Upper lobe of left lung (tissue), 6 donors: ENCODE measurements around the gene TMEM132C. TPM values are rescaled to one million over a fixed set of nuclear protein-coding genes. Genes with fewer than 3 reads are reported as not detected.

Experiments used
- ATAC-seq, 2 donors: fragments of 200-7000 bp; cut with Tn5 transposase; one replicate each; pipeline ENCODE4 v1.9.1; 2022; ENCODE audit warnings: mild to moderate bottlenecking in 2 of 2, moderate library complexity in 2 of 2; ENCODE audit not compliant: low FRiP score in 2 of 2
- DNase-seq, 2 donors: peaks; one replicate each; pipeline ENCODE4 v3.0.0-alpha.2; 2019 to 2020
- H3K27ac ChIP-seq, 4 donors: fragments of 200-600 bp; sonication (generic); one replicate each; pipeline ENCODE4 v1.5.1; 2016 to 2019
- H3K27me3 ChIP-seq, 4 donors: fragments of 200-600 bp; sonication (generic); one replicate each; pipeline ENCODE4 v1.5.1; 2017 to 2019
- H3K36me3 ChIP-seq, 4 donors: fragments of 200-600 bp; sonication (generic); one replicate each; pipeline ENCODE4 v1.5.1; 2016 to 2019
- H3K4me1 ChIP-seq, 4 donors: fragments of 200-600 bp; sonication (generic); one replicate each; pipeline ENCODE4 v1.5.1; 2018 to 2019
- H3K4me3 ChIP-seq, 4 donors: fragments of 200-600 bp; sonication (generic); one replicate each; pipeline ENCODE4 v1.5.1; 2017 to 2019; ENCODE audit warnings: mild to moderate bottlenecking in 2 of 4, moderate library complexity in 1 of 4
- H3K9me3 ChIP-seq, 4 donors: fragments of 200-600 bp; sonication (generic); one replicate each; pipeline ENCODE4 v1.5.1; 2018 to 2019
- EP300 ChIP-seq, 4 donors: sonication (generic); formaldehyde crosslinking; IDR thresholded peaks; one replicate each; pipeline ENCODE4 v1.5.1; 2017; ENCODE audit warnings: antibody characterized with exemption in 4 of 4, control low read depth in 2 of 4
- POLR2A ChIP-seq, 4 donors: fragments of 450-650 bp; IDR thresholded peaks; one replicate each; pipeline ENCODE4 v1.5.1; 2016 to 2017; ENCODE audit warnings: antibody characterized with exemption in 4 of 4, mild to moderate bottlenecking in 2 of 4
- POLR2AphosphoS5 ChIP-seq, 2 donors: sonication (generic); formaldehyde crosslinking; IDR thresholded peaks; one replicate each; pipeline ENCODE4 v1.5.1; 2017; ENCODE audit warnings: antibody characterized with exemption in 2 of 2
- WGBS, 2 donors: methylation state at CpG; one replicate each; pipeline ENCODE4 v1.1.5; 2017 to 2018; 5-methylcytosine and 5-hydroxymethylcytosine counted together
- total RNA-seq, 6 donors: library from RNA; depleted of rRNA in 4 of 6; stranded (reverse); fragments of >200 nt in 4 of 6; gene quantifications; one replicate each; pipeline versions ENCODE4 v1.1.0 to v1.2.1, GENCODE V29; 2016 to 2021
- TF ChIP-seq, protein P1 (sequence below), 6 experiments: fragments of 450-650 bp in 4 of 6; fragments of 200-600 bp in 2 of 6; sonication (generic) in 2 of 6; IDR thresholded peaks; one replicate each; pipeline ENCODE4 v1.5.1; 2016 to 2019; ENCODE audit warnings: antibody characterized with exemption in 6 of 6
- donor health status: DM: no; HTN: no; CAD: no; lungs with moderate emphysema.
- donor health status: DM: no; HTN: yes; CAD: no; lungs with severe emphysema.

Gene TMEM132C
- total RNA-seq, 6 donors from 2014 or later: under 0.01 to 2.2 (median 1.1) TPM

DNA sequence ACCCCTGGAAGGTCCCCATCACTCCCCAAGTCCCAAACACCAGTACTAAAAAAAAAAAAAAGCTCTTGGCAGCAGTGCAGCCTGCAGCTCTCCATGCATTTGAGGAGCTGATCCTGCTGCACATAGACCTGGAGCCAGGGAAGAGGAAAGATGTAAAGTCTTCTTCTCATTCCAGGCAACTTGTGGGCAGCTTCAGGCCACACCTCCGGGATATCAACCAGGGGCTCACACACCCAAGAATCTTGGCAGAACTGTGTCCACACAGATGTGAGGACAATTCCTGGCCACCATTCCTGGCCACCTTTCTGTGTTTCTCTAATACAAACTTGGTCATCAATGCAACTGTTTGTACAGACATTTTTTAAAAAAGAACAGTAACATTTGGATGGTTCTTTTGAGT is 72.7 kb downstream of the TMEM132C start:
- Histone ChIP-seq H3K27me3 (no peaks in the 10 kb centered on the region), H3K36me3 (no peaks in the 10 kb centered on the region), H3K4me1 (no peaks in the 10 kb centered on the region), H3K27ac (no peak overlapping the region), H3K4me3 (no peak overlapping the region), H3K9me3 (peaks cover 0 to 3% (median under 1%) of the 10 kb centered on the region in 4 donors)
- ATAC-seq (no peak), DNase-seq (no peak)
- WGBS, 2 donors: 44 to 69% methylated on average over 1 of the region's 1 CpG
- TF ChIP-seq, protein P1, sequence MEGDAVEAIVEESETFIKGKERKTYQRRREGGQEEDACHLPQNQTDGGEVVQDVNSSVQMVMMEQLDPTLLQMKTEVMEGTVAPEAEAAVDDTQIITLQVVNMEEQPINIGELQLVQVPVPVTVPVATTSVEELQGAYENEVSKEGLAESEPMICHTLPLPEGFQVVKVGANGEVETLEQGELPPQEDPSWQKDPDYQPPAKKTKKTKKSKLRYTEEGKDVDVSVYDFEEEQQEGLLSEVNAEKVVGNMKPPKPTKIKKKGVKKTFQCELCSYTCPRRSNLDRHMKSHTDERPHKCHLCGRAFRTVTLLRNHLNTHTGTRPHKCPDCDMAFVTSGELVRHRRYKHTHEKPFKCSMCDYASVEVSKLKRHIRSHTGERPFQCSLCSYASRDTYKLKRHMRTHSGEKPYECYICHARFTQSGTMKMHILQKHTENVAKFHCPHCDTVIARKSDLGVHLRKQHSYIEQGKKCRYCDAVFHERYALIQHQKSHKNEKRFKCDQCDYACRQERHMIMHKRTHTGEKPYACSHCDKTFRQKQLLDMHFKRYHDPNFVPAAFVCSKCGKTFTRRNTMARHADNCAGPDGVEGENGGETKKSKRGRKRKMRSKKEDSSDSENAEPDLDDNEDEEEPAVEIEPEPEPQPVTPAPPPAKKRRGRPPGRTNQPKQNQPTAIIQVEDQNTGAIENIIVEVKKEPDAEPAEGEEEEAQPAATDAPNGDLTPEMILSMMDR (IDR thresholded peaks at IDR 0.05): no peak
- no peak for TF ChIP-seq POLR2A (IDR thresholded peaks at IDR 0.05)
- TF ChIP-seq POLR2AphosphoS5 (IDR thresholded peaks at IDR 0.05): no peak
- TF ChIP-seq EP300 (IDR thresholded peaks at IDR 0.05): no peak

- ATAC-seq: no peak
- no peaks in the 10 kb centered on the region for H3K36me3 ChIP-seq
Measured at GRCh38 chr12:128353301-128353700, 86.3 kb downstream of the TMEM132C start.

GRCh38 chr12:128356547-128356946 is 89.6 kb downstream of the TMEM132C start:
- H3K9me3 ChIP-seq: peaks cover 0 to 9% (median 2%) of the 10 kb centered on the region in 4 donors
- 71 to 77% methylated on average over 7 of the region's 7 CpGs for WGBS, 2 donors
- ATAC-seq (no peak), DNase-seq (no peak)
- TF ChIP-seq, protein P1 (IDR thresholded peaks at IDR 0.05): no peak
- TF ChIP-seq POLR2A (IDR thresholded peaks at IDR 0.05) (no peak), POLR2AphosphoS5 (IDR thresholded peaks at IDR 0.05) (no peak), EP300 (IDR thresholded peaks at IDR 0.05) (no peak)
- H3K27ac ChIP-seq: no peak overlapping the region
- H3K4me1 ChIP-seq: no peaks in the 10 kb centered on the region
- no peak overlapping the region for H3K4me3 ChIP-seq
- no peaks in the 10 kb centered on the region for H3K27me3 ChIP-seq
- no peaks in the 10 kb centered on the region for H3K36me3 ChIP-seq

More at GRCh38 chr12:128353301-128353700, 86.3 kb downstream of the TMEM132C start:
- DNase-seq: no peak
- H3K4me1 ChIP-seq: no peaks in the 10 kb centered on the region
- H3K4me3 ChIP-seq: no peak overlapping the region
- peaks cover 0 to 11% (median 3%) of the 10 kb centered on the region in 4 donors for H3K9me3 ChIP-seq
- no peaks in the 10 kb centered on the region for H3K27me3 ChIP-seq
- no peak overlapping the region for H3K27ac ChIP-seq
- WGBS, 2 donors: 40 to 50% methylated on average over 11 to 12 of the region's 12 CpGs
- no peak for TF ChIP-seq POLR2A (IDR thresholded peaks at IDR 0.05)
- no peak for TF ChIP-seq POLR2AphosphoS5 (IDR thresholded peaks at IDR 0.05)
- TF ChIP-seq EP300 (IDR thresholded peaks at IDR 0.05): no peak

- Histone ChIP-seq H3K4me3 (no peak overlapping the region), H3K9me3 (no peaks in the 10 kb centered on the region), H3K36me3 (no peaks in the 10 kb centered on the region), H3K27ac (no peak overlapping the region), H3K27me3 (no peaks in the 10 kb centered on the region), H3K4me1 (peaks cover 0 to 10% (median 0%) of the 10 kb centered on the region in 4 donors)
- no peak for ATAC-seq
- no peak for DNase-seq
- 39 to 55% methylated on average over 7 of the region's 7 CpGs for WGBS, 2 donors
- TF ChIP-seq EP300 (IDR thresholded peaks at IDR 0.05): no peak
- no peak for TF ChIP-seq POLR2AphosphoS5 (IDR thresholded peaks at IDR 0.05)
- no peak for TF ChIP-seq POLR2A (IDR thresholded peaks at IDR 0.05)
- TF ChIP-seq, protein P1 (IDR thresholded peaks at IDR 0.05): no peak
Measured at GRCh38 chr12:128361400-128361995, 94.5 kb downstream of the TMEM132C start.

GRCh38 chr12:128365032-128365431 is 98.1 kb downstream of the TMEM132C start:
- DNase-seq (no peak), ATAC-seq (no peak)
- H3K27me3 ChIP-seq: no peaks in the 10 kb centered on the region
- TF ChIP-seq EP300 (IDR thresholded peaks at IDR 0.05) (no peak), POLR2AphosphoS5 (IDR thresholded peaks at IDR 0.05) (no peak)
- TF ChIP-seq, protein P1 (IDR thresholded peaks at IDR 0.05): no peak
- H3K9me3 ChIP-seq: no peaks in the 10 kb centered on the region
- H3K4me3 ChIP-seq: no peak overlapping the region
- H3K36me3 ChIP-seq: no peaks in the 10 kb centered on the region
- WGBS, 2 donors: 34 to 36% methylated on average over 6 of the region's 6 CpGs
- peaks cover 0 to 10% (median 0%) of the 10 kb centered on the region in 4 donors for H3K4me1 ChIP-seq
- H3K27ac ChIP-seq: no peak overlapping the region
